SK-N-SH (cell line): ENCODE results near the gene SMARCC1. TPM values are rescaled to one million over a fixed set of nuclear protein-coding genes. Genes with fewer than 3 reads are reported as not detected.

Source experiments
- CTCF ChIA-PET: fragments of 300-600, 350-600 bp; formaldehyde crosslinking; extraction: SDS; loops from one replicate; lab custom pipeline; 2021; lab: Yijun Ruan, JAX
- POLR2A ChIA-PET: fragments of 350-600 bp; sonication (Branson Sonifier 250); formaldehyde crosslinking; extraction: SDS; loops from one replicate; lab custom pipeline; 2020; ENCODE audit warnings: antibody characterized with exemption, inconsistent platforms; lab: Yijun Ruan, JAX
- DNase-seq: peaks from one replicate; pipeline ENCODE4 v3.0.0; 2012
- H2AFZ ChIP-seq: fragments of 200-600 bp; sonication (generic); 2 replicates; pipeline ENCODE4 v1.8.1; 2016; ENCODE audit warnings: antibody characterized with exemption, mild to moderate bottlenecking, low read depth
- H3F3A ChIP-seq: fragments of 200-600 bp; sonication (generic); replicated peaks from 2 replicates; pipeline ENCODE3; 2016; ENCODE audit warnings: antibody characterized with exemption, mild to moderate bottlenecking; ENCODE audit not compliant: insufficient read depth
- H3K27ac ChIP-seq, 2 experiments: fragments of 200-500 bp in 1 of 2; fragments of 200-600 bp in 1 of 2; sonication (Bioruptor generic) in 1 of 2; sonication (generic), shearing (Covaris generic) in 1 of 2; 2 replicates each; pipeline versions ENCODE4 v1.5.1 to v1.6.1; 2014 to 2016; ENCODE audit warnings: low read depth in 2 of 2, inconsistent platforms in 1 of 2, low read length in 1 of 2, mild to moderate bottlenecking in 1 of 2, mixed read lengths in 1 of 2
- H3K27me3 ChIP-seq: fragments of 200-600 bp; sonication (generic), shearing (Covaris generic); 2 replicates; pipeline ENCODE4 v1.6.1; 2016; ENCODE audit warnings: mixed run types; ENCODE audit not compliant: insufficient read depth
- H3K36me3 ChIP-seq, 2 experiments: fragments of 200-500 bp in 1 of 2; fragments of 200-600 bp in 1 of 2; sonication (Bioruptor generic) in 1 of 2; sonication (generic) in 1 of 2; replicated peaks in 1 of 2; 2 replicates each; pipeline versions ENCODE3 to v1.5.1; 2014 to 2016; ENCODE audit warnings: low read length in 1 of 2, mild to moderate bottlenecking in 1 of 2; ENCODE audit not compliant: insufficient read depth in 2 of 2, control insufficient read depth in 1 of 2
- H3K4me1 ChIP-seq, 2 experiments: fragments of 200-500 bp in 1 of 2; fragments of 200-600 bp in 1 of 2; sonication (Bioruptor generic) in 1 of 2; sonication (generic), shearing (Covaris generic) in 1 of 2; 2 replicates each; pipeline versions ENCODE4 v1.5.1 to v1.6.1; 2014 to 2016; ENCODE audit warnings: low read depth in 1 of 2, low read length in 1 of 2, mixed run types in 1 of 2; ENCODE audit not compliant: insufficient read depth in 2 of 2, control insufficient read depth in 1 of 2
- H3K4me2 ChIP-seq: fragments of 200-600 bp; sonication (generic), shearing (Covaris generic); 2 replicates; pipeline ENCODE4 v1.6.1; 2017; ENCODE audit warnings: mixed run types
- H3K4me3 ChIP-seq, 2 experiments: fragments of 200-500 bp in 1 of 2; fragments of 200-600 bp in 1 of 2; sonication (Bioruptor generic) in 1 of 2; sonication (generic), shearing (Covaris generic) in 1 of 2; 2 replicates each; pipeline versions ENCODE4 v1.5.1 to v1.8.1; 2014 to 2016; ENCODE audit warnings: low read depth in 2 of 2, inconsistent platforms in 1 of 2, low read length in 1 of 2, mild to moderate bottlenecking in 1 of 2, mixed read lengths in 1 of 2, moderate library complexity in 1 of 2
- H3K79me2 ChIP-seq: fragments of 200-600 bp; sonication (generic); 2 replicates; pipeline ENCODE4 v1.8.1; 2017; ENCODE audit warnings: mild to moderate bottlenecking; ENCODE audit not compliant: insufficient read depth
- H3K9ac ChIP-seq: fragments of 200-600 bp; sonication (generic); 2 replicates; pipeline ENCODE4 v1.6.1; 2017; ENCODE audit warnings: mixed run types
- H3K9me2 ChIP-seq: fragments of 200-600 bp; sonication (generic); 2 replicates; pipeline ENCODE4 v1.6.1; 2017; ENCODE audit warnings: mixed run types
- H3K9me3 ChIP-seq: fragments of 200-600 bp; sonication (generic); 2 replicates; pipeline ENCODE4 v1.6.1; 2017; ENCODE audit warnings: mixed run types, mild to moderate bottlenecking, moderate library complexity
- H4K20me1 ChIP-seq: fragments of 200-600 bp; sonication (generic); 2 replicates; pipeline ENCODE4 v1.6.1; 2017; ENCODE audit warnings: mild to moderate bottlenecking, mixed run types; ENCODE audit not compliant: insufficient read depth
- ELF1 ChIP-seq: IDR thresholded peaks from 2 replicates; pipeline ENCODE4 v1.4.0; 2012
- GABPA ChIP-seq: IDR thresholded peaks from 2 replicates; pipeline ENCODE4 v1.4.0; 2012; ENCODE audit warnings: low read depth, mild to moderate bottlenecking
- GATA2 ChIP-seq: sonication (generic); formaldehyde crosslinking; IDR thresholded peaks from 2 replicates; pipeline ENCODE4 v1.5.0; 2020; ENCODE audit warnings: mild to moderate bottlenecking, missing genetic modification reagents
- MAX ChIP-seq: IDR thresholded peaks from 2 replicates; pipeline ENCODE4 v1.4.0; 2012; ENCODE audit warnings: low read depth
- RCOR1 ChIP-seq: fragments of 150-350 bp; IDR thresholded peaks from 2 replicates; pipeline ENCODE4 v1.6.1; 2017; ENCODE audit warnings: antibody characterized with exemption, low read length
- REST ChIP-seq: IDR thresholded peaks from 2 replicates; pipeline ENCODE4 v1.6.1; 2012; ENCODE audit warnings: mild to moderate bottlenecking, low read depth, low read length, moderate library complexity
- RXRA ChIP-seq: IDR thresholded peaks from 2 replicates; pipeline ENCODE4 v1.4.0; 2012; ENCODE audit warnings: low read depth, mild to moderate bottlenecking, borderline replicate concordance
- SIN3A ChIP-seq: IDR thresholded peaks from 2 replicates; pipeline ENCODE4 v1.6.1; 2012; ENCODE audit warnings: low read depth, mild to moderate bottlenecking, low read length, moderate library complexity, borderline replicate concordance
- USF1 ChIP-seq: IDR thresholded peaks from 2 replicates; pipeline ENCODE4 v1.4.0; 2012; ENCODE audit warnings: low read depth, borderline replicate concordance
- USF2 ChIP-seq: fragments of 150-350 bp; IDR thresholded peaks from 2 replicates; pipeline ENCODE4 v1.6.1; 2017; ENCODE audit warnings: antibody characterized with exemption, low read length, low read depth, borderline replicate concordance
- YY1 ChIP-seq: IDR thresholded peaks from 2 replicates; pipeline ENCODE4 v1.4.0; 2012; ENCODE audit warnings: low read depth, mild to moderate bottlenecking
- WGBS: methylation state at CpG from one replicate; pipeline ENCODE4 v1.1.6; 2017; ENCODE audit warnings: low lambda C conversion rate; 5-methylcytosine and 5-hydroxymethylcytosine counted together
- polyA plus RNA-seq, 3 experiments: library from polyadenylated mRNA; depleted of rRNA; stranded (reverse); fragments of >200 nt; gene quantifications; 2 replicates each; pipeline ENCODE4 v1.2.3, GENCODE V29; 2012
- TF ChIP-seq, protein P1 (sequence below): fragments of 200-600 bp; sonication (generic); IDR thresholded peaks from 2 replicates; pipeline ENCODE4 v1.6.1; 2017; ENCODE audit warnings: antibody characterized with exemption, mild to moderate bottlenecking, moderate library complexity

SMARCC1 gene
- polyA plus RNA-seq, 1 of the 3 experiments (the other 2 are of a cell fraction): 16.5 TPM

GRCh38 chr3:47566667-47567066 is 215.0 kb downstream of the SMARCC1 start:
- 70% methylated on average over 5 of the region's 9 CpGs for WGBS
- Histone ChIP-seq H4K20me1 (no peaks in the 10 kb centered on the region), H3K4me3 (no peak overlapping the region), H3K27ac (no peak overlapping the region), H3K4me1 (no peaks in the 10 kb centered on the region), H3K27me3 (no peaks in the 10 kb centered on the region), H3K9me2 (no peaks in the 10 kb centered on the region), H3K9ac (no peak overlapping the region), H3K4me2 (no peak overlapping the region), H3K79me2 (no peaks in the 10 kb centered on the region), H3K36me3 (no peaks in the 10 kb centered on the region), H2AFZ (no peak overlapping the region), H3K9me3 (no peaks in the 10 kb centered on the region), H3F3A (no peaks in the 10 kb centered on the region)
- CTCF ChIA-PET: no interaction called here
- no peak for DNase-seq
- POLR2A ChIA-PET: no interaction called here
- TF ChIP-seq ELF1 (no peak), RXRA (no peak), GATA2 (no peak), YY1 (no peak), USF2 (no peak), MAX (no peak), RCOR1 (no peak), USF1 (no peak), SIN3A (no peak), GABPA (no peak), REST (no peak)
- TF ChIP-seq, protein P1, sequence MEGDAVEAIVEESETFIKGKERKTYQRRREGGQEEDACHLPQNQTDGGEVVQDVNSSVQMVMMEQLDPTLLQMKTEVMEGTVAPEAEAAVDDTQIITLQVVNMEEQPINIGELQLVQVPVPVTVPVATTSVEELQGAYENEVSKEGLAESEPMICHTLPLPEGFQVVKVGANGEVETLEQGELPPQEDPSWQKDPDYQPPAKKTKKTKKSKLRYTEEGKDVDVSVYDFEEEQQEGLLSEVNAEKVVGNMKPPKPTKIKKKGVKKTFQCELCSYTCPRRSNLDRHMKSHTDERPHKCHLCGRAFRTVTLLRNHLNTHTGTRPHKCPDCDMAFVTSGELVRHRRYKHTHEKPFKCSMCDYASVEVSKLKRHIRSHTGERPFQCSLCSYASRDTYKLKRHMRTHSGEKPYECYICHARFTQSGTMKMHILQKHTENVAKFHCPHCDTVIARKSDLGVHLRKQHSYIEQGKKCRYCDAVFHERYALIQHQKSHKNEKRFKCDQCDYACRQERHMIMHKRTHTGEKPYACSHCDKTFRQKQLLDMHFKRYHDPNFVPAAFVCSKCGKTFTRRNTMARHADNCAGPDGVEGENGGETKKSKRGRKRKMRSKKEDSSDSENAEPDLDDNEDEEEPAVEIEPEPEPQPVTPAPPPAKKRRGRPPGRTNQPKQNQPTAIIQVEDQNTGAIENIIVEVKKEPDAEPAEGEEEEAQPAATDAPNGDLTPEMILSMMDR: no peak
